Sigmoid colon (tissue), 4 donors: Measurements from ENCODE around the gene ZNF362.

Experiments used
- CTCF ChIP-seq, 4 experiments: fragments of 450-650 bp in 3 of 4; fragments of 200-600 bp in 1 of 4; IDR thresholded peaks; one replicate each; pipeline ENCODE4 v1.5.1; 2016 to 2019; ENCODE audit warnings: antibody characterized with exemption in 4 of 4, mild to moderate bottlenecking in 3 of 4, moderate library complexity in 2 of 4
- EP300 ChIP-seq, 4 donors: sonication (generic); formaldehyde crosslinking; IDR thresholded peaks; one replicate each; pipeline ENCODE4 v1.6.1; 2017; ENCODE audit warnings: antibody characterized with exemption in 4 of 4
- POLR2AphosphoS5 ChIP-seq, 4 donors: sonication (generic); formaldehyde crosslinking; IDR thresholded peaks; one replicate each; pipeline ENCODE4 v1.6.1; 2017; ENCODE audit warnings: antibody characterized with exemption in 4 of 4

DNA sequence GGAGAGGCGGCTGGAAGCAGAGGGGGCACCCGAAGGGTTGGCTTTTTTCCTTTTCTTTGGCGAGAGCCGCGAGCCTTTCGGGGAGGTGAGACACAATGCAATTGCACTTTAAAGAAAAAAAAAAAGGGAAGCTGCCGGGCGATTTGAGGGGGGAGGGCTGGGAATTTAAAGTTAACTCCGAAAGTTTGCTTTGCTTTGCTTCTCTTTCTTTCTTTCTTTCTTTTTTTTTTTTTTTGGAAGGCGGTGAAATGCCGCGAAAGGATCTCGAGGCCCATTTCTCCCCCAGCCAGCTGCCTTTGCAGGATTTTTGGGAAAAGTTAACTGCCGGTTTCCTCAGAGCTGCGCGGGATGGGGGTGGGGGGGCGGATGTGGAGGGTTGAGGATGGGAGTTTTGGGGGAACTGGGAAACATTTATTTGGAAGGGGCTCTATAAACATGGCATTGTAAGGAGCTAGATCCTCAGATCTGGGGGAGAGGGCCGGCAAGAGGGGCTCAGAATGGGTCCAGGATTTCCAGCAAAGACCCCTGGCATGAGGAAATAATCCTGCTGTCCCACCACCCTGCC lies 997 bp downstream of the ZNF362 start:
- TF ChIP-seq POLR2AphosphoS5 (IDR thresholded peaks at IDR 0.05) (no peak), EP300 (IDR thresholded peaks at IDR 0.05) (no peak), CTCF (IDR thresholded peaks at IDR 0.05) (no peak)
